Lung (tissue), 12 donors: ENCODE measurements around the gene RPF1. TPM values are rescaled to one million over a fixed set of nuclear protein-coding genes. Genes with fewer than 3 reads are reported as not detected.

Source experiments
- ATAC-seq: fragments of 200-7000 bp; cut with Tn5 transposase; one replicate; pipeline ENCODE4 v1.9.1; 2020; ENCODE audit warnings: moderate number of reproducible peaks; ENCODE audit not compliant: insufficient read depth, low FRiP score
- DNase-seq, 3 donors: peaks; one replicate each; pipeline ENCODE4 v3.0.0-alpha.2; 2013 to 2017
- H3K27ac ChIP-seq, 2 donors: one replicate each; pipeline ENCODE4 v1.5.1; 2013; ENCODE audit warnings: mild to moderate bottlenecking in 2 of 2, moderate library complexity in 2 of 2, control low read depth in 1 of 2, inconsistent platforms in 1 of 2, low read depth in 1 of 2, low read length in 1 of 2
- H3K27me3 ChIP-seq, 3 donors: one replicate each; pipeline ENCODE4 v1.5.1; 2013; ENCODE audit warnings: low read length in 2 of 3; ENCODE audit not compliant: control insufficient read depth in 3 of 3, insufficient read depth in 3 of 3
- H3K36me3 ChIP-seq, 4 donors: one replicate each; pipeline ENCODE4 v1.5.1; 2013; ENCODE audit warnings: low read length in 4 of 4, mild to moderate bottlenecking in 1 of 4, moderate library complexity in 1 of 4; ENCODE audit not compliant: control insufficient read depth in 4 of 4, insufficient read depth in 4 of 4
- H3K4me1 ChIP-seq, 5 donors: one replicate each; pipeline ENCODE4 v1.5.1; 2013; ENCODE audit warnings: low read length in 5 of 5, mild to moderate bottlenecking in 2 of 5, moderate library complexity in 1 of 5; ENCODE audit not compliant: control insufficient read depth in 5 of 5, insufficient read depth in 5 of 5
- H3K4me3 ChIP-seq: one replicate; pipeline ENCODE4 v1.5.1; 2013; ENCODE audit warnings: mild to moderate bottlenecking, control low read depth, moderate library complexity
- H3K9ac ChIP-seq, 2 donors: one replicate each; pipeline ENCODE4 v1.5.1; 2013; ENCODE audit warnings: low read length in 2 of 2, control low read depth in 1 of 2; ENCODE audit not compliant: insufficient read depth in 1 of 2
- H3K9me3 ChIP-seq, 4 donors: one replicate each; pipeline ENCODE4 v1.5.1; 2013; ENCODE audit warnings: low read length in 3 of 4, mild to moderate bottlenecking in 1 of 4, moderate library complexity in 1 of 4; ENCODE audit not compliant: control insufficient read depth in 4 of 4, insufficient read depth in 3 of 4
- WGBS, 2 donors: extraction: QIAGEN DNeasy Blood & Tissue Kit; methylation state at CpG; one replicate each; pipeline ENCODE4 v1.1.7; 2013; 5-methylcytosine and 5-hydroxymethylcytosine counted together
- polyA plus RNA-seq, 2 donors: library from polyadenylated mRNA; stranded (reverse); fragments of 200-250 nt; gene quantifications; one replicate each; pipeline ENCODE4 v1.2.1, GENCODE V29; 2013
- total RNA-seq, 2 donors: library from RNA; depleted of rRNA in 1 of 2; stranded (reverse); fragments of >200 nt in 1 of 2; gene quantifications; one replicate each; pipeline ENCODE4 v1.2.1, GENCODE V29; 2014 to 2021
- TF ChIP-seq, protein P1 (sequence below): IDR thresholded peaks from 2 replicates; pipeline ENCODE4 v1.5.1; 2012; ENCODE audit warnings: mild to moderate bottlenecking; ENCODE audit errors: control extremely low read depth, extremely low read depth
- donor health status: control.
- donor health status: control.
- donor health status: Bipolar disorder and iron deficiency.
- donor health status: healthy.
- donor health status: DM: yes; HTN: yes; CAD: no.

Gene RPF1
- total and polyA plus RNA-seq, 4 donors: 22.2 to 47.2 (median 30.2) TPM

DNA sequence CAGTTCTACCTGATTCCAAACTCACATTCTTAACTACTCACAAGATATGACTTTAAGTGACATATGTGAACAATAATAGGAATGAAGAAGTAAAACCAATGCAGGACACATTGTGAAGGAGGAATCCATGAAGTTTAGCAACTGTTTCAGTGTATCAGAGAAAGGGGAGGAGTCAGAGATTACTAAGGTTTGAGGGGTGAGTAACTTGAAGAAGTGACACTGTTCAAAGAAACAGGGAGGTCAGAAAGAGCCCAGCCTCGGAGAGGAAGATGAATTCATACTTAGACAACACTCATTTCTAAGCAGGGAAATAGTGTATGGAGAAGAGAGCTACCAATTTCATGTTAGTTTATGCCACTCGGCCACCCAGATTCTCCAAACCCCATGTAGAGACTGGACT lies 28.2 kb upstream of the RPF1 start:
- DNase-seq: no peak
- Histone ChIP-seq H3K36me3 (no peaks in the 10 kb centered on the region), H3K9ac (no peak overlapping the region), H3K27ac (no peak overlapping the region), H3K9me3 (no peaks in the 10 kb centered on the region), H3K4me1 (no peaks in the 10 kb centered on the region), H3K27me3 (peaks cover 0 to 13% (median 0%) of the 10 kb centered on the region in 3 donors), H3K4me3 (no peak overlapping the region)
- TF ChIP-seq, protein P1, sequence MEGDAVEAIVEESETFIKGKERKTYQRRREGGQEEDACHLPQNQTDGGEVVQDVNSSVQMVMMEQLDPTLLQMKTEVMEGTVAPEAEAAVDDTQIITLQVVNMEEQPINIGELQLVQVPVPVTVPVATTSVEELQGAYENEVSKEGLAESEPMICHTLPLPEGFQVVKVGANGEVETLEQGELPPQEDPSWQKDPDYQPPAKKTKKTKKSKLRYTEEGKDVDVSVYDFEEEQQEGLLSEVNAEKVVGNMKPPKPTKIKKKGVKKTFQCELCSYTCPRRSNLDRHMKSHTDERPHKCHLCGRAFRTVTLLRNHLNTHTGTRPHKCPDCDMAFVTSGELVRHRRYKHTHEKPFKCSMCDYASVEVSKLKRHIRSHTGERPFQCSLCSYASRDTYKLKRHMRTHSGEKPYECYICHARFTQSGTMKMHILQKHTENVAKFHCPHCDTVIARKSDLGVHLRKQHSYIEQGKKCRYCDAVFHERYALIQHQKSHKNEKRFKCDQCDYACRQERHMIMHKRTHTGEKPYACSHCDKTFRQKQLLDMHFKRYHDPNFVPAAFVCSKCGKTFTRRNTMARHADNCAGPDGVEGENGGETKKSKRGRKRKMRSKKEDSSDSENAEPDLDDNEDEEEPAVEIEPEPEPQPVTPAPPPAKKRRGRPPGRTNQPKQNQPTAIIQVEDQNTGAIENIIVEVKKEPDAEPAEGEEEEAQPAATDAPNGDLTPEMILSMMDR: no peak
- no peak for ATAC-seq
- WGBS, 2 donors: 62 to 73% methylated on average over 2 of the region's 2 CpGs

DNA sequence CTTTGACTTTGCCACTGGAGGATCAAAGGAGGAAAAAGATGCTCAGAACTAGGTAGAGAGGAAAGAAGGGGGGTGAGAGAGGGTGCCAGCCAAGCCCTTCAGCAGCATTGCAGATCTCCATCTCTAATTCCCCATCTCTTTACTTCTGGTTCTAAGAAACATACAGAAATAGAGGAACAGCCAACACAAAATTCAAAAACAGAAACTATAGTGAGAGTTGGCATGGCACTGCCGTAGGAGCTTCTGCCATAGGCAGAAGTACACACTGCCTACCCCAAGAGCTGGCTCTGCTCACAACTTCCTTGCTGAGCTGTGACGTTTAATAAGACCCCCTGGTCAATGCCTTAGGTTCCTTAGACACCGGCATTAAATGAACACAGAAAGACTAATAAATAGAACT lies 26.6 kb upstream of the RPF1 start:
- H3K27ac ChIP-seq: no peak overlapping the region
- H3K4me3 ChIP-seq: no peak overlapping the region
- no peak overlapping the region for H3K9ac ChIP-seq
- TF ChIP-seq, protein P1: no peak
- H3K9me3 ChIP-seq: no peaks in the 10 kb centered on the region
- 54 to 65% methylated on average over 3 of the region's 3 CpGs for WGBS, 2 donors
- H3K36me3 ChIP-seq: no peaks in the 10 kb centered on the region
- DNase-seq (no peak), ATAC-seq (no peak)
- peaks cover 0 to 15% (median 0%) of the 10 kb centered on the region in 3 donors for H3K27me3 ChIP-seq
- H3K4me1 ChIP-seq: no peaks in the 10 kb centered on the region

DNA sequence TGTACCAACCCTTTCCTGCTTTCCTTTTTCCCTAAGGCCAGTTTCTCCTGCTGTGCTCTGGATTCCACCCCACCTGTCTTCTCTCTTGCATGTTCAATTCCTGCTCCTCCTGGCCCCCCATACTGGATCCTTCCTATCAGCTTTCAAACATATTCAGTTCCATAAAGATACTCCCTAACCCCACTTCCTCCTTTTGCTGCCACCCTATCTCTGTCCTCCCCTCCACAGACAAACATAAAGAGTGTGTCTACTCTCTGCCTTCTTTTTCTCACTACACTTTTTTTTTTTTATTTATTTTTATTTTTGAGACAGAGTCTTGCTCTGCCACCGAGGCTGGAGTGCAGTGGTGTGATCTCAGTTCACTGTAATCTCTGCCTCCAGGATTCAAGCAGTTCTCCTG lies 16.9 kb upstream of the RPF1 start:
- H3K36me3 ChIP-seq: no peaks in the 10 kb centered on the region
- no peak for DNase-seq
- no peaks in the 10 kb centered on the region for H3K9me3 ChIP-seq
- no peaks in the 10 kb centered on the region for H3K4me1 ChIP-seq
- no peak overlapping the region for H3K9ac ChIP-seq
- WGBS, 2 donors: 84 to 91% methylated on average over 1 of the region's 1 CpG
- H3K27ac ChIP-seq: no peak overlapping the region
- H3K27me3 ChIP-seq: peaks cover 0 to 19% (median 19%) of the 10 kb centered on the region in 3 donors
- TF ChIP-seq, protein P1: no peak
- no peak for ATAC-seq
- H3K4me3 ChIP-seq: no peak overlapping the region

DNA sequence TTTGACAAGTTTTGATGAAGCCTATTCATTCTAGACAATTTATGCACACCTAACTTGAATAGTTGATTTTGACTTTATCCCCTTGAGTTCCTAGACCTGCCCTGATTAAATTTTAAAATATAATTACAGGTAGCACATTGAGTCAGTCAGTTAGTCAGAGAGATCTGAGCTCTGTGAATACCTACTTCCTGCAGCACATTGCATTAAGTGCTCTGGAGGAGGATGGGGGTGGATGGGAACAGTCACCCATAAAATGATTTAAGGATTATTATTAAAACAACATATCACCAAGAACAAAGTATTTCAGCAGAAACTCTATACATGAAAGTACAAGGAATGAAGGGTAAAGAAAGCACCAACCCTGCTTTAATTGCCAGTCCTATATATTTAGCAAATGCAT lies 11.8 kb upstream of the RPF1 start:
- H3K9me3 ChIP-seq: no peaks in the 10 kb centered on the region
- TF ChIP-seq, protein P1: no peak
- ATAC-seq: no peak
- peaks cover 0 to 34% (median 28%) of the 10 kb centered on the region in 3 donors for H3K27me3 ChIP-seq
- H3K9ac ChIP-seq: no peak overlapping the region
- no peaks in the 10 kb centered on the region for H3K4me1 ChIP-seq
- no peak for DNase-seq
- no peaks in the 10 kb centered on the region for H3K36me3 ChIP-seq
- H3K4me3 ChIP-seq: no peak overlapping the region
- no peak overlapping the region for H3K27ac ChIP-seq
